Measurements from ENCODE around the gene WNK1.

GRCh38 chr12:724194-724855, 28.1 kb upstream of the WNK1 start:
- TF ChIP-seq ZNF302 (tag by site-specific recombination; IDR thresholded peaks at IDR 0.05; ENCODE audit: low read depth) (no peak), ZBTB48 (tag by site-specific recombination; IDR thresholded peaks at IDR 0.05) (no peak), REST (tag by site-specific recombination; IDR thresholded peaks at IDR 0.05) (no peak), ZNF121 (tag by site-specific recombination; IDR thresholded peaks at IDR 0.05) (no peak), ZNF501 (tag by site-specific recombination; IDR thresholded peaks at IDR 0.05) (no peak), YY2 (tag by site-specific recombination; IDR thresholded peaks at IDR 0.05) (no peak), CTCF (tag by site-specific recombination; IDR thresholded peaks at IDR 0.05) (no peak)

All from HEK293 (cell line).